Kidney epithelial cell (primary cell): ENCODE results near the gene HPS3. TPM values are rescaled to one million over a fixed set of nuclear protein-coding genes. Genes with fewer than 3 reads are reported as not detected.
"Not testable (repeated sequence)": the region's sequence is repeated elsewhere in the genome, so short reads cannot be mapped to it uniquely, and the experiment has no call there.

ENCODE experiments used
- DNase-seq: peaks from one replicate; pipeline ENCODE4 v3.0.0-alpha.2; 2010; ENCODE audit warnings: low read depth
- H3K27me3 ChIP-seq: 2 replicates; pipeline ENCODE4 v1.6.0; 2011; ENCODE audit warnings: low read length; ENCODE audit not compliant: control insufficient read depth, insufficient read depth
- H3K36me3 ChIP-seq: 2 replicates; pipeline ENCODE4 v1.5.1; 2011; ENCODE audit warnings: low read length; ENCODE audit not compliant: control insufficient read depth, insufficient read depth
- H3K4me3 ChIP-seq: 2 replicates; pipeline ENCODE4 v1.5.1; 2011; ENCODE audit warnings: low read depth, mild to moderate bottlenecking, control low read depth, low read length
- total RNA-seq: library from RNA; depleted of rRNA; stranded (reverse); fragments of >200 nt; gene quantifications from 2 replicates; pipeline ENCODE4 v1.2.3, GENCODE V29; 2015
- TF ChIP-seq, protein P1 (sequence below): IDR thresholded peaks from 2 replicates; pipeline ENCODE4 v1.5.1; 2011; ENCODE audit warnings: mild to moderate bottlenecking, moderate library complexity, low read length, control low read depth, inconsistent platforms; ENCODE audit not compliant: insufficient read depth, poor library complexity, severe bottlenecking

HPS3 gene
- total RNA-seq, 1 donor from 2014 or later = 19.4 TPM

DNA sequence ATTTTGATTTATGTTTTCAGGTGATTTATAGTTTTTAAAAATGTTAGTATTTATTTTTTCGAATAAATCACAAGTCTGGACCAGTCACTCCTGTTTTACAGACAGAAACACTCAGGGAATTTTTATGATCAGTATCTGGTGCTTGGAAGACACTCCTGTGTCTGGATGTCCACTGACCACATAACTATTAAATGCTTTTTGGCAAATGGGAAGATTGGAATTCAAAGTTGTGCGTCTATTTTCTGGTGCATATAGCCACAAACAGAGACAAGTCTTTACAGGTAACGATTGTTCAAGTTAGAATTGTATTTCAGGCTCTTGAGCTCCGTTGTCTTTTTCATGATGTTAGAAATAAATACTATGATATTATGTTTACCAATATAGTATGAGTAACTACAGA lies 80.0 kb downstream of the HPS3 start:
- DNase-seq = no peak
- no peak overlapping the region for H3K4me3 ChIP-seq
- H3K27me3 ChIP-seq = no peaks in the 10 kb centered on the region
- H3K36me3 ChIP-seq = no peaks in the 10 kb centered on the region
- TF ChIP-seq, protein P1, sequence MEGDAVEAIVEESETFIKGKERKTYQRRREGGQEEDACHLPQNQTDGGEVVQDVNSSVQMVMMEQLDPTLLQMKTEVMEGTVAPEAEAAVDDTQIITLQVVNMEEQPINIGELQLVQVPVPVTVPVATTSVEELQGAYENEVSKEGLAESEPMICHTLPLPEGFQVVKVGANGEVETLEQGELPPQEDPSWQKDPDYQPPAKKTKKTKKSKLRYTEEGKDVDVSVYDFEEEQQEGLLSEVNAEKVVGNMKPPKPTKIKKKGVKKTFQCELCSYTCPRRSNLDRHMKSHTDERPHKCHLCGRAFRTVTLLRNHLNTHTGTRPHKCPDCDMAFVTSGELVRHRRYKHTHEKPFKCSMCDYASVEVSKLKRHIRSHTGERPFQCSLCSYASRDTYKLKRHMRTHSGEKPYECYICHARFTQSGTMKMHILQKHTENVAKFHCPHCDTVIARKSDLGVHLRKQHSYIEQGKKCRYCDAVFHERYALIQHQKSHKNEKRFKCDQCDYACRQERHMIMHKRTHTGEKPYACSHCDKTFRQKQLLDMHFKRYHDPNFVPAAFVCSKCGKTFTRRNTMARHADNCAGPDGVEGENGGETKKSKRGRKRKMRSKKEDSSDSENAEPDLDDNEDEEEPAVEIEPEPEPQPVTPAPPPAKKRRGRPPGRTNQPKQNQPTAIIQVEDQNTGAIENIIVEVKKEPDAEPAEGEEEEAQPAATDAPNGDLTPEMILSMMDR = no peak

DNA sequence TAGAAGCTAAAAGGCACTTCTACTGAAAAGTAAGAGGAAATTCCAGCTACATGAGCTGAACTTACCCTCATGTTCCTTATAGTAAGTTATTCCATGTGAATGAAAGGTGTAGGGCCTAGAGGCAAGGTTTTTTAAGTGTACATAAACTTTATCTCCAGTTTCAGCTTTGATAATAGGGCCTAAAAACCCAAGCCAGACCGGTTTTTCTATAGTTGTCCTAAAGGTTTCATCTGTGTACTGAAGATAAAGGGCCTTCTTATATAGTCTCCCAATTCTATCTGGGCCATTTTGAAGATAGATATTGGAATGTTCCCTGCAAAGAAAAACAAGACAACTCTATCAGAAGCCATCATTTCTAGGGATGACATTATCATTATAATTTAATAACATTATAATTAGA lies 82.9 kb downstream of the HPS3 start:
- Histone ChIP-seq H3K36me3 (no peaks in the 10 kb centered on the region), H3K27me3 (no peaks in the 10 kb centered on the region), H3K4me3 (no peak overlapping the region)
- no peak for DNase-seq
- TF ChIP-seq, protein P1 = no peak

DNA sequence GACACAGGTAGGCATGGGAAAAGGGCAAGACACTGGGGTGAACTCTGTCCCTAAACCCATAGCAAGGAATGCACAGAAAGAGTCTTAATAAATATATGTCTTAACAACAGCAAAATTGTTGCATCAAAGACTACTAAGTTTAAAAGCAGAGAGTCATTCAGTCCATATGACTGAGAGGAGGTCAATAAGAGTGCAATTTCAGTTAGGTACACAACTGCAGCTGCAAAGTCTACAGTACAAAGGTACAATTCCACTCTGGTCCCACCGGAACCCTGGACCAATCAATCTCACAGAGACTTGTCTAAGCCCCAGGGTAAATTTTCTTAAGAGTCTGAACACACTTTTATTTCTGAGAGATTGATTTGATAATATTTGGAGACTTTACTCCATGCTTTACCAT lies 85.3 kb downstream of the HPS3 start:
- no peak for DNase-seq
- TF ChIP-seq, protein P1 = no peak
- H3K4me3 ChIP-seq = no peak overlapping the region

DNA sequence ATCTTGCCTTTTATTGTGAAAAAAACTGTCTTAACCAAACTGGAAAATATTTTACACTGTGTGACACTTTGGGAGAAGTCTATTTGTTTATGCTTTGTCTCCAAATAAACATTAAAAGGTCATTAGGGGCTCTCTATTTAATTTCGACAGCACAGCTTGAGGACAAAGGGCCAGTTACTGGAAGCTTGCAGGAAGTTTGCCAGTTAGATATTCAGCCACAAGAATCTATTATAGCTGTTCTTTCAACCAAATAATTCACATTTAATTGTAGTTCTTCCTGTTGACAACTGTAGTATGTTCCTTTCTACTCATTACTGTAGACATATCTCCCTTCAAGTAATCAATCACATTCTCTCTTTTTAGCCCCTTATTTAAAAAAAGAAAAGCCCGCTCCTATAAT lies 86.1 kb downstream of the HPS3 start:
- TF ChIP-seq, protein P1 = no peak
- no peaks in the 10 kb centered on the region for H3K27me3 ChIP-seq
- DNase-seq = no peak
- no peak overlapping the region for H3K4me3 ChIP-seq
- no peaks in the 10 kb centered on the region for H3K36me3 ChIP-seq

More for the DNA sequence above, 85.3 kb downstream of the HPS3 start:
- Histone ChIP-seq H3K27me3 (no peaks in the 10 kb centered on the region), H3K36me3 (no peaks in the 10 kb centered on the region)

DNA sequence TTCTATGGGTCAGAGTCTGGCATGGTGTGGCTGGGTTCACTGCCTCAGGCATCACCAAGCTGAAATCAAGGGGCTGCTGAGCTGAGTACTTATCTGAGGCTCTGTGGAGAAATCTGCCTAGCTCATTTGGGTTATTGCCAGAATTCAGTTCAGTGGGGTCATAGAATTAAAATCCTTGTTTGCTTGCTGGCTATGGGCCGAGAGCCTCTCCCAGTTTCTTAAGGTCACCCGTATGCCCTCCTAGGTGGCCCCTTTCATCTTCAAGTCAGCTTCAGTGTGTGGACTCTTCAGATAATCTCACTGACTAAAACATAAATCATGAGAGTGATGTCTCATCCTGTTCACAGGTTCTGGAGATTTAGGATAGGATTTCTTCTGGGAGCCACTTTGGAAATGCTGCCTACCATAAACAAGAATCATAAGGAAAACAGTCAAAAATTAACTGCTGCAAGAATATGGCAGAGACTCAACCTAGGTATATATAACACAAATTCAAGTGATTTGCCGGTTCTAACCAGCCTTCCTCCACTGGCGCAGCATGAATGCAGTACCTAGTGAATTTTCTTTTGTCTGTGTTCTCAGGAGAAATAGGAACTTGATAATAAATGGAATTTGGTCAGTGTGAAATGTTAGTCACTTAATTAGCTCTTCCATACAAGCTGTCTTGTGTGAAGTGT lies 86.9 kb downstream of the HPS3 start:
- DNase-seq = no peak
- no peak overlapping the region for H3K4me3 ChIP-seq
- TF ChIP-seq, protein P1 = no peak
- H3K36me3 ChIP-seq = no peaks in the 10 kb centered on the region
- H3K27me3 ChIP-seq = no peaks in the 10 kb centered on the region

DNA sequence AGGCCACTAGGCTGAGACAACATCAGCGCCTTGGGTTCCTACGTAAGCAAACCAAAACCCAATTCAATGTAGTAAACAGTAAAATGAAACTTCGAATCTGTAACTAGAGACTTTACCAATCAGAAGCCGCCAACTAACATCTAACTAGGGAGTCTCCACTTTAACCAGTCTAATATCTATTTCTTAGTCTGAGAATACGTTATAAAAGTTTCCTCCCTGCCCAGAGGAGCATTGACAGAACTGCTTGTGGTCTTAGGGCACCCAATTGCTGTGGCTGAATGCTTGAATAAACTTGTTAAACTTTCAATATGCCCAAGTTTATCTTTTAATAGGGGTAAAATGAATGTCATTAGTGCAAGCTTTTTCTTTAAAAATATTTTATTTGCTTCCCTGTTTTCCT lies 87.9 kb downstream of the HPS3 start:
- DNase-seq = no peak
- Histone ChIP-seq H3K27me3 (no peaks in the 10 kb centered on the region), H3K36me3 (no peaks in the 10 kb centered on the region), H3K4me3 (no peak overlapping the region)
- TF ChIP-seq, protein P1 = no peak

DNA sequence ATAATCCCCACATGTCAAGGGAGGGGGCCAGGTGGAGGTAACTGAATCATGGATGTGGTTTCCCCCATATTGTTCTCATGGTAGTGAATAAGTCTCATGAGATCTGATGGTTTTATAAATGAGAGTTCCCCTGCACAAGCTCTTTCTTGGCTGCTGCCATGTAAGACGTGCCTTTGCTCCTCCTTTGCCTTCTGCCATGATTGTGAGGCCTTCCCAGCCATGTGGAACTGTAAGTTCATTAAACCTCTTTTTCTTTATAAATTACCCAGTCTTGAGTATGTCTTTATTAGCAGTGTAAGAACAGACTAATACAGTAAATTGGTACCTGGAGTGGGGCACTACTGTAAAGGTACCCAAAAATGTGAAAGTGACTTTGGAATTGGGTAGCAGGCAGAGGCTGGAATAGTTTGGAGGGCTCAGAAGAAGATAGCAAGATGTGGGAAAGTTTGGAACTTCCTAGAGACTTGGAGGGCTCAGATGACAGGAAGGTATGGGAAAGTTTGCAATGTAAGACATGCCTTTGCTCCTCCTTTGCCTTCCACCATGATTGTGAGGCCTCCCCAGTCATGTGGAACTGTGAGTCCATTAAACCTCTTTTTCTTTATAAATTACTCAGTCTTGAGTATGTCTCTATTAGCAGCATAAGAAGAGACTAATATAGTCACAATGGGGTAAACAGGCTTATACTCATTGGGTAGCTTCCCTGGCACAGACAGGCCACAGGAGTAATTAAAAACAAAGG lies 90.1 kb downstream of the HPS3 start:
- not testable (repeated sequence) for H3K4me3 ChIP-seq, H3K36me3 ChIP-seq, DNase-seq, H3K27me3 ChIP-seq
